HepG2 (cell line): ENCODE results near the gene STIP1.

Experiments
- GABPB1 ChIP-seq: IDR thresholded peaks from 2 replicates; pipeline ENCODE4 v1.6.1; 2016; ENCODE audit warnings: mild to moderate bottlenecking, missing genetic modification reagents, moderate library complexity, missing compliant biosample characterization
- HDAC2 ChIP-seq: sonication (generic); formaldehyde crosslinking; IDR thresholded peaks from 2 replicates; pipeline ENCODE4 v1.4.0; 2020; ENCODE audit warnings: missing genetic modification reagents
- HDAC6 ChIP-seq: fragments of 200-600 bp; sonication (generic); IDR thresholded peaks from 2 replicates; pipeline ENCODE4 v1.7.0; 2017; ENCODE audit warnings: mild to moderate bottlenecking, antibody characterized with exemption, low read length, low read depth
- HMGXB4 ChIP-seq, 2 experiments: sonication (generic) in 1 of 2; formaldehyde crosslinking in 1 of 2; IDR thresholded peaks; 2 replicates each; pipeline versions ENCODE4 v1.4.0 to v1.6.1; 2018 to 2020; ENCODE audit warnings: missing genetic modification reagents in 2 of 2, borderline replicate concordance in 1 of 2, low read depth in 1 of 2, mild to moderate bottlenecking in 1 of 2, missing biosample characterization in 1 of 2
- HNF4G ChIP-seq, 2 experiments: sonication (generic) in 1 of 2; formaldehyde crosslinking in 1 of 2; IDR thresholded peaks; 2 replicates each; pipeline versions ENCODE4 v1.4.0 to v1.6.1; 2011 to 2020; ENCODE audit warnings: borderline replicate concordance in 2 of 2, low read depth in 2 of 2, mild to moderate bottlenecking in 2 of 2, low read length in 1 of 2, missing genetic modification reagents in 1 of 2, moderate library complexity in 1 of 2
- KAT2B ChIP-seq: fragments of 150-350 bp; IDR thresholded peaks from 2 replicates; pipeline ENCODE4 v1.6.1; 2014; ENCODE audit warnings: low read depth, low read length, borderline replicate concordance
- NR2C2 ChIP-seq: sonication (generic); formaldehyde crosslinking; IDR thresholded peaks from 2 replicates; pipeline ENCODE4 v1.4.0; 2020; ENCODE audit warnings: missing genetic modification reagents, mild to moderate bottlenecking, moderate library complexity, borderline replicate concordance
- POLR2A ChIP-seq, 2 experiments: IDR thresholded peaks; 2 replicates each; pipeline ENCODE4 v1.6.1; 2011; ENCODE audit warnings: low read depth in 2 of 2, low read length in 2 of 2, mild to moderate bottlenecking in 1 of 2, moderate library complexity in 1 of 2; ENCODE audit not compliant: insufficient read depth in 1 of 2
- POLR2AphosphoS2 ChIP-seq: IDR thresholded peaks from 2 replicates; pipeline ENCODE4 v1.6.1; 2011; ENCODE audit warnings: low read depth, low read length, improper control_type of control experiment
- UBTF ChIP-seq: sonication (generic); formaldehyde crosslinking; IDR thresholded peaks from 2 replicates; pipeline ENCODE4 v1.4.0; 2020; ENCODE audit warnings: mild to moderate bottlenecking, missing genetic modification reagents
- ZNF660 ChIP-seq: sonication (generic); formaldehyde crosslinking; IDR thresholded peaks from 2 replicates; pipeline ENCODE4 v1.5.1; 2020; ENCODE audit warnings: mild to moderate bottlenecking, low read depth, missing genetic modification reagents, borderline replicate concordance
- TF ChIP-seq, protein P1 (sequence below): IDR thresholded peaks from 2 replicates; pipeline ENCODE4 v1.6.1; 2012; ENCODE audit warnings: low read depth, low read length, improper control_type of control experiment
- TF ChIP-seq, protein P2 (sequence below): sonication (generic); formaldehyde crosslinking; IDR thresholded peaks from 2 replicates; pipeline ENCODE4 v1.5.0; 2020; ENCODE audit warnings: mild to moderate bottlenecking, missing genetic modification reagents, moderate library complexity
- TF ChIP-seq, protein P3 (sequence below): sonication (generic); formaldehyde crosslinking; IDR thresholded peaks from 2 replicates; pipeline ENCODE4 v1.8.1; 2023; ENCODE audit warnings: missing genetic modification reagents, inconsistent platforms, borderline replicate concordance

- TF ChIP-seq HDAC6: no peak
- TF ChIP-seq HNF4G (IDR thresholded peaks at IDR 0.05; ENCODE audit: borderline replicate concordance, low read depth, low read length): no peak
- peak; percentile 18; the same call in 1 of the 2 replicates for TF ChIP-seq HNF4G (CRISPR knock-in tag; IDR thresholded peaks at IDR 0.05; ENCODE audit: borderline replicate concordance, low read depth)
- peak in 1 of 2 experiments; percentile 55; a peak in 2 of 4 replicates for TF ChIP-seq HMGXB4 (CRISPR knock-in tag; IDR thresholded peaks at IDR 0.05; ENCODE audit: borderline replicate concordance in 1 of 2, low read depth in 1 of 2)
- TF ChIP-seq, protein P1, sequence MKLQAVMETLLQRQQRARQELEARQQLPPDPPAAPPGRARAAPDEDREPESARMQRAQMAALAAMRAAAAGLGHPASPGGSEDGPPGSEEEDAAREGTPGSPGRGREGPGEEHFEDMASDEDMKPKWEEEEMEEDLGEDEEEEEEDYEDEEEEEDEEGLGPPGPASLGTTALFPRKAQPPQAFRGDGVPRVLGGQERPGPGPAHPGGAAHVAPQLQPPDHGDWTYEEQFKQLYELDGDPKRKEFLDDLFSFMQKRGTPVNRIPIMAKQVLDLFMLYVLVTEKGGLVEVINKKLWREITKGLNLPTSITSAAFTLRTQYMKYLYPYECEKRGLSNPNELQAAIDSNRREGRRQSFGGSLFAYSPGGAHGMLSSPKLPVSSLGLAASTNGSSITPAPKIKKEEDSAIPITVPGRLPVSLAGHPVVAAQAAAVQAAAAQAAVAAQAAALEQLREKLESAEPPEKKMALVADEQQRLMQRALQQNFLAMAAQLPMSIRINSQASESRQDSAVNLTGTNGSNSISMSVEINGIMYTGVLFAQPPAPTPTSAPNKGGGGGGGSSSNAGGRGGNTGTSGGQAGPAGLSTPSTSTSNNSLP: no peak
- TF ChIP-seq POLR2AphosphoS2: no peak
- no peak for TF ChIP-seq KAT2B
- TF ChIP-seq NR2C2 (CRISPR knock-in tag): 0 out of 2 replicates have a peak, but pooled peaks have one; percentile 28
- peak; percentile 58; the same call in 1 of the 2 replicates for TF ChIP-seq UBTF (CRISPR knock-in tag)
- TF ChIP-seq, protein P2, sequence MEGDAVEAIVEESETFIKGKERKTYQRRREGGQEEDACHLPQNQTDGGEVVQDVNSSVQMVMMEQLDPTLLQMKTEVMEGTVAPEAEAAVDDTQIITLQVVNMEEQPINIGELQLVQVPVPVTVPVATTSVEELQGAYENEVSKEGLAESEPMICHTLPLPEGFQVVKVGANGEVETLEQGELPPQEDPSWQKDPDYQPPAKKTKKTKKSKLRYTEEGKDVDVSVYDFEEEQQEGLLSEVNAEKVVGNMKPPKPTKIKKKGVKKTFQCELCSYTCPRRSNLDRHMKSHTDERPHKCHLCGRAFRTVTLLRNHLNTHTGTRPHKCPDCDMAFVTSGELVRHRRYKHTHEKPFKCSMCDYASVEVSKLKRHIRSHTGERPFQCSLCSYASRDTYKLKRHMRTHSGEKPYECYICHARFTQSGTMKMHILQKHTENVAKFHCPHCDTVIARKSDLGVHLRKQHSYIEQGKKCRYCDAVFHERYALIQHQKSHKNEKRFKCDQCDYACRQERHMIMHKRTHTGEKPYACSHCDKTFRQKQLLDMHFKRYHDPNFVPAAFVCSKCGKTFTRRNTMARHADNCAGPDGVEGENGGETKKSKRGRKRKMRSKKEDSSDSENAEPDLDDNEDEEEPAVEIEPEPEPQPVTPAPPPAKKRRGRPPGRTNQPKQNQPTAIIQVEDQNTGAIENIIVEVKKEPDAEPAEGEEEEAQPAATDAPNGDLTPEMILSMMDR (CRISPR knock-in tag): no peak; the same call in 1 of the 2 replicates
- peak in 1 of 2 experiments; percentile 27; a peak in 1 of 4 replicates for TF ChIP-seq POLR2A (IDR thresholded peaks at IDR 0.05; ENCODE audit: insufficient read depth in 1 of 2, low read depth in 2 of 2, low read length in 2 of 2)
- peak; percentile 75 for TF ChIP-seq GABPB1 (CRISPR knock-in tag)
- TF ChIP-seq ZNF660 (CRISPR knock-in tag): no peak
- TF ChIP-seq HDAC2 (CRISPR knock-in tag): no peak
- TF ChIP-seq, protein P3, sequence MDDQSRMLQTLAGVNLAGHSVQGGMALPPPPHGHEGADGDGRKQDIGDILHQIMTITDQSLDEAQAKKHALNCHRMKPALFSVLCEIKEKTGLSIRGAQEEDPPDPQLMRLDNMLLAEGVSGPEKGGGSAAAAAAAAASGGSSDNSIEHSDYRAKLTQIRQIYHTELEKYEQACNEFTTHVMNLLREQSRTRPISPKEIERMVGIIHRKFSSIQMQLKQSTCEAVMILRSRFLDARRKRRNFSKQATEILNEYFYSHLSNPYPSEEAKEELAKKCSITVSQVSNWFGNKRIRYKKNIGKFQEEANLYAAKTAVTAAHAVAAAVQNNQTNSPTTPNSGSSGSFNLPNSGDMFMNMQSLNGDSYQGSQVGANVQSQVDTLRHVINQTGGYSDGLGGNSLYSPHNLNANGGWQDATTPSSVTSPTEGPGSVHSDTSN (CRISPR knock-in tag): no peak
These were observed 44.4 kb downstream of the STIP1 start, which contains the start of gene DNAJC4 for GRCh38 chr11:64230171-64230984.
